Fibroblast of villous mesenchyme (primary cell): ENCODE data around the gene NUMA1. TPM values are rescaled to one million over a fixed set of nuclear protein-coding genes. Genes with fewer than 3 reads are reported as not detected.

ENCODE experiments used
- DNase-seq: peaks from one replicate; pipeline ENCODE4 v3.0.0-alpha.2; 2010; ENCODE audit warnings: low read depth
- H3K4me3 ChIP-seq: 2 replicates; pipeline ENCODE4 v1.5.1; 2011; ENCODE audit warnings: low read depth, mild to moderate bottlenecking, low read length
- total RNA-seq: library from RNA; depleted of rRNA; stranded (reverse); fragments of >200 nt; gene quantifications from 2 replicates; pipeline ENCODE4 v1.2.3, GENCODE V29; 2012
- TF ChIP-seq, protein P1 (sequence below): IDR thresholded peaks from 2 replicates; pipeline ENCODE4 v1.5.1; 2012; ENCODE audit warnings: low read depth, mild to moderate bottlenecking, low read length; ENCODE audit not compliant: insufficient read depth

NUMA1 gene
- total RNA-seq, 1 donor = 169 TPM

DNA sequence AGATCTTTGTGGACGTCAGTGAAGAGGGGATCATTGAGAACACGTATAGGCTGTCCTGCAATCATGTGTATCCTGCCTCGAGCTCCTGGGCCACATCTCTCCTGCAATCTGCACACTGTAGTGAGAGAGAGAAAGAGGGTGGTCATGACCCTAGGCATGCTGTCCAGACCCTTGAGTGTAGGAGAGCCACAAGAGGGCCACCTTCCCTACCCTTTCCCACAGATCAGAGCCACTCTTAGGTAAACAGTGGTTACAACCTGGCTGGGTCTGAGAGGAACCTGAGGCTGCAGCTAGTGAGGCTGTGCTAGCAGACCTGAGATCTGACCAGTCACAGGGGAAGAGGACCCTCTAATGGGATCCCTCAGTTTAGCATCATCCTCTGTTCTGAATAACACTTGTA, 85.6 kb downstream of the NUMA1 start:
- H3K4me3 ChIP-seq = no peak overlapping the region
- DNase-seq = no peak
- TF ChIP-seq, protein P1, sequence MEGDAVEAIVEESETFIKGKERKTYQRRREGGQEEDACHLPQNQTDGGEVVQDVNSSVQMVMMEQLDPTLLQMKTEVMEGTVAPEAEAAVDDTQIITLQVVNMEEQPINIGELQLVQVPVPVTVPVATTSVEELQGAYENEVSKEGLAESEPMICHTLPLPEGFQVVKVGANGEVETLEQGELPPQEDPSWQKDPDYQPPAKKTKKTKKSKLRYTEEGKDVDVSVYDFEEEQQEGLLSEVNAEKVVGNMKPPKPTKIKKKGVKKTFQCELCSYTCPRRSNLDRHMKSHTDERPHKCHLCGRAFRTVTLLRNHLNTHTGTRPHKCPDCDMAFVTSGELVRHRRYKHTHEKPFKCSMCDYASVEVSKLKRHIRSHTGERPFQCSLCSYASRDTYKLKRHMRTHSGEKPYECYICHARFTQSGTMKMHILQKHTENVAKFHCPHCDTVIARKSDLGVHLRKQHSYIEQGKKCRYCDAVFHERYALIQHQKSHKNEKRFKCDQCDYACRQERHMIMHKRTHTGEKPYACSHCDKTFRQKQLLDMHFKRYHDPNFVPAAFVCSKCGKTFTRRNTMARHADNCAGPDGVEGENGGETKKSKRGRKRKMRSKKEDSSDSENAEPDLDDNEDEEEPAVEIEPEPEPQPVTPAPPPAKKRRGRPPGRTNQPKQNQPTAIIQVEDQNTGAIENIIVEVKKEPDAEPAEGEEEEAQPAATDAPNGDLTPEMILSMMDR = no peak

GRCh38 chr11:71992136-71992730, 88.1 kb downstream of the NUMA1 start:
- TF ChIP-seq, protein P1 = no peak
- DNase-seq = no peak

GRCh38 chr11:71991494-71991893, 88.8 kb downstream of the NUMA1 start:
- TF ChIP-seq, protein P1 = no peak
- no peak for DNase-seq
- no peak overlapping the region for H3K4me3 ChIP-seq

More at GRCh38 chr11:71992136-71992730, 88.1 kb downstream of the NUMA1 start:
- H3K4me3 ChIP-seq = no peak overlapping the region

- H3K4me3 ChIP-seq = no peak overlapping the region
- TF ChIP-seq, protein P1 = no peak
- peak; percentile 81 for DNase-seq
Observed at GRCh38 chr11:71990701-71991100, 89.6 kb downstream of the NUMA1 start.

GRCh38 chr11:71988050-71988449, 92.3 kb downstream of the NUMA1 start:
- peak; percentile 83 for DNase-seq
- TF ChIP-seq, protein P1 = no peak
- H3K4me3 ChIP-seq = no peak overlapping the region

GRCh38 chr11:71987521-71987920, 92.8 kb downstream of the NUMA1 start:
- DNase-seq = peak; percentile 53
- no peak overlapping the region for H3K4me3 ChIP-seq
- TF ChIP-seq, protein P1 = no peak

DNA sequence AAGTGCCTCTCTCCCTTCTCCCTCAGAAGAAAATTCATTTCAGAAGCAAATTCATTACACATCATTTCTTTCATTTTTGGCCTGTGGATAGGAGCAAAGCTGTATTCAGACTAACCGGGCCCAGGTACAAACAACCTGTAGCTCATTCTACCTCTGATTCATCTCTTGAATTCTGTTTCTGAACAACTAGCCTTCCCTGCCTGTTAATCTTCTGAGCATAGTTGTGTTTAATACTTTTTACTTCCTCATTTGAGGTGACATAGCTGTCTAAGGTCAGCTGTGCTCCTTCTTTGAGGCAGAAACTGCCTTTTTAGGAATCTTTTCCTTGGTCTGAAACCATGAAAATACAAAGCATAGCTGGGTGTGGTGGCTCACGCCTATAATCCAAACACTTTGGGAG, 94.2 kb downstream of the NUMA1 start:
- DNase-seq = no peak

More for the DNA sequence above, 94.2 kb downstream of the NUMA1 start:
- H3K4me3 ChIP-seq = no peak overlapping the region
- TF ChIP-seq, protein P1 = no peak
